ENCODE results near the gene LTBP1.

The LTBP1 gene

GRCh38 chr2:33304032-33304864 is 357.5 kb downstream of the LTBP1 start:
- no peak for DNase-seq (ENCODE audit: low read depth, low spot score)

GRCh38 chr2:33307659-33308270 is 361.0 kb downstream of the LTBP1 start:
- DNase-seq (ENCODE audit: low read depth, low spot score), result no peak

GRCh38 chr2:33312355-33312754 is 365.6 kb downstream of the LTBP1 start:
- no peak for DNase-seq (ENCODE audit: low read depth, low spot score)

GRCh38 chr2:33313039-33313438 is 366.3 kb downstream of the LTBP1 start:
- no peak for DNase-seq (ENCODE audit: low read depth, low spot score)

GRCh38 chr2:33314541-33314940 is 367.8 kb downstream of the LTBP1 start:
- DNase-seq (ENCODE audit: low read depth, low spot score), result no peak

- DNase-seq (ENCODE audit: low read depth, low spot score), result no peak
Measured at GRCh38 chr2:33316328-33316727, 369.6 kb downstream of the LTBP1 start.

GRCh38 chr2:33317369-33318007 is 370.7 kb downstream of the LTBP1 start:
- no peak for DNase-seq (ENCODE audit: low read depth, low spot score)

GRCh38 chr2:33318456-33318855 is 371.7 kb downstream of the LTBP1 start:
- DNase-seq (ENCODE audit: low read depth, low spot score), result no peak

- no peak for DNase-seq (ENCODE audit: low read depth, low spot score)
Measured at GRCh38 chr2:33320573-33320972, 373.8 kb downstream of the LTBP1 start.

- no peak for DNase-seq (ENCODE audit: low read depth, low spot score)
Measured at GRCh38 chr2:33321236-33321771, 374.6 kb downstream of the LTBP1 start.

- no peak for DNase-seq (ENCODE audit: low read depth, low spot score)
Measured at GRCh38 chr2:33321876-33322483, 375.2 kb downstream of the LTBP1 start.

GRCh38 chr2:33322612-33323011 is 375.9 kb downstream of the LTBP1 start:
- no peak for DNase-seq (ENCODE audit: low read depth, low spot score)

- DNase-seq (ENCODE audit: low read depth, low spot score), result no peak
Measured at GRCh38 chr2:33323957-33324356, 377.2 kb downstream of the LTBP1 start.

- no peak for DNase-seq (ENCODE audit: low read depth, low spot score)
Measured at GRCh38 chr2:33326100-33326499, 379.3 kb downstream of the LTBP1 start.

- DNase-seq (ENCODE audit: low read depth, low spot score), result no peak
Measured at GRCh38 chr2:33333433-33333832, 386.7 kb downstream of the LTBP1 start.

GRCh38 chr2:33334083-33334482 is 387.3 kb downstream of the LTBP1 start:
- no peak for DNase-seq (ENCODE audit: low read depth, low spot score)

- DNase-seq (ENCODE audit: low read depth, low spot score), result no peak
Measured at GRCh38 chr2:33335516-33335915, 388.8 kb downstream of the LTBP1 start.

- no peak for DNase-seq (ENCODE audit: low read depth, low spot score)
Measured at GRCh38 chr2:33336036-33336625, 389.4 kb downstream of the LTBP1 start.

GRCh38 chr2:33337385-33337960 is 390.7 kb downstream of the LTBP1 start:
- no peak for DNase-seq (ENCODE audit: low read depth, low spot score)

GRCh38 chr2:33337981-33338380 is 391.2 kb downstream of the LTBP1 start:
- DNase-seq (ENCODE audit: low read depth, low spot score), result no peak

- no peak for DNase-seq (ENCODE audit: low read depth, low spot score)
Measured at GRCh38 chr2:33339269-33339668, 392.5 kb downstream of the LTBP1 start.
